ENCODE data around the gene TXNDC8. TPM values are rescaled to one million over a fixed set of nuclear protein-coding genes. Genes with fewer than 3 reads are reported as not detected.

The TXNDC8 gene
- polyA plus RNA-seq, 1 experiment, result not detected

DNA sequence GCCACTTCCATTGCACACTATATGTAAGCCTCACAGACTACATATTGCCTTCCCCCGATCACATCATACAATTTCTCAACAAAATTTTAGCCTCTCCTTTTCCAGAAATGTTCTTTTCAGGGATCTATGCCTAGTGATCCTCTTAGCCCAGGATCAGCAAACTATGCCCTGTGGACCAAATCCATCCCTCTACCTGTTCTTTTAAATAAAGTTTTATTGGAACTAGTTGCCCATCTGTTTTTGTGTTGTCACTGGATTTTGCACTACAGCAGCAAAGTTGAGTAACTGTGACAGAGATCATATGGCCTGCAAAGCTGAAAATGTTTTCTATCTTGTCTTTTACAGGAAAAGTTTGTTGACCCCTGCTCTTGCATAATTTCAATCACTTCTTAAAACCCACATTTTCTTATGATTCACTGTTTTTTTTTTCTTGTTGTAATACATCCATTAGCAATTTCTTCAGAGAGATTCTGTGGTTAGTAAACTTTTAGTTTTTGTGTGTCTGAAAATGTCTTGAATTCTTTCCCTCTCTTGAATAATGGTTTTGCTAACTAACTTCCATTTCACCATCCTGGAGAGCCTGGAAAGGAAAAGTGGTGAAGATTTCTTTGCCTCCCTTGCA is 7.1 kb downstream of the TXNDC8 start:
- CTCF ChIA-PET, result no interaction called here
- no peak overlapping the region for H3K4me3 ChIP-seq (ENCODE audit: low read depth, low read length)
- TF ChIP-seq, protein P1, sequence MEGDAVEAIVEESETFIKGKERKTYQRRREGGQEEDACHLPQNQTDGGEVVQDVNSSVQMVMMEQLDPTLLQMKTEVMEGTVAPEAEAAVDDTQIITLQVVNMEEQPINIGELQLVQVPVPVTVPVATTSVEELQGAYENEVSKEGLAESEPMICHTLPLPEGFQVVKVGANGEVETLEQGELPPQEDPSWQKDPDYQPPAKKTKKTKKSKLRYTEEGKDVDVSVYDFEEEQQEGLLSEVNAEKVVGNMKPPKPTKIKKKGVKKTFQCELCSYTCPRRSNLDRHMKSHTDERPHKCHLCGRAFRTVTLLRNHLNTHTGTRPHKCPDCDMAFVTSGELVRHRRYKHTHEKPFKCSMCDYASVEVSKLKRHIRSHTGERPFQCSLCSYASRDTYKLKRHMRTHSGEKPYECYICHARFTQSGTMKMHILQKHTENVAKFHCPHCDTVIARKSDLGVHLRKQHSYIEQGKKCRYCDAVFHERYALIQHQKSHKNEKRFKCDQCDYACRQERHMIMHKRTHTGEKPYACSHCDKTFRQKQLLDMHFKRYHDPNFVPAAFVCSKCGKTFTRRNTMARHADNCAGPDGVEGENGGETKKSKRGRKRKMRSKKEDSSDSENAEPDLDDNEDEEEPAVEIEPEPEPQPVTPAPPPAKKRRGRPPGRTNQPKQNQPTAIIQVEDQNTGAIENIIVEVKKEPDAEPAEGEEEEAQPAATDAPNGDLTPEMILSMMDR (IDR thresholded peaks at IDR 0.05; ENCODE audit: low read depth, low read length), result no peak
- DNase-seq (ENCODE audit: low read depth, low spot score), result no peak
- peaks cover 2% of the 10 kb centered on the region for H3K27me3 ChIP-seq (ENCODE audit: control insufficient read depth, insufficient read depth, low read length)
- POLR2A ChIA-PET, result no interaction called here
- no peaks in the 10 kb centered on the region for H3K9me3 ChIP-seq (ENCODE audit: control insufficient read depth, insufficient read depth, low read length)
- H3K27ac ChIP-seq (ENCODE audit: low read depth, low read length), result no peak overlapping the region

GRCh38 chr9:110329639-110330230 is 7.9 kb downstream of the TXNDC8 start:
- DNase-seq (ENCODE audit: low read depth, low spot score), result no peak
- peaks cover 2% of the 10 kb centered on the region for H3K27me3 ChIP-seq (ENCODE audit: control insufficient read depth, insufficient read depth, low read length)
- TF ChIP-seq, protein P1 (IDR thresholded peaks at IDR 0.05; ENCODE audit: low read depth, low read length), result no peak
- H3K4me3 ChIP-seq (ENCODE audit: low read depth, low read length), result no peak overlapping the region
- H3K27ac ChIP-seq (ENCODE audit: low read depth, low read length), result no peak overlapping the region
- H3K9me3 ChIP-seq (ENCODE audit: control insufficient read depth, insufficient read depth, low read length), result no peaks in the 10 kb centered on the region
- POLR2A ChIA-PET, result no interaction called here
- CTCF ChIA-PET, result no interaction called here

DNA sequence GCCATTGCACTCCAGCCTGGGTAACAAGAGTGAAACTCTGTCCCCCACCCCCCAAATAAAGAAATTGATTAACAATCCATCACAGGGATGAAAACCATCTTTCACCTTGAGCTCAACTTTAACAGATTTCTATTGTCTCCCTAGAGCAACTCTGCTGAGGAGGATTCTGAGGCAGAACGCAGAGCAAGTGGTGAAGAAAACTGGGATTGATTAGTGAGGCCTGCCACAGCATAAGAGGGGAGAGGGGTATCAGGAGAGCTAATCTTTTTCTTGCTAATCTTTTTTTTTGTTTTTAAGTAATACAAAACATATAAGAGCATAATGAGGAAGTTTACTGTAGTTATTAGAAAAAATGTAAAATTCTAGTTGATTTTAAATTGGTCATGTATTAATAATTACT is 8.9 kb downstream of the TXNDC8 start:
- TF ChIP-seq, protein P1 (IDR thresholded peaks at IDR 0.05; ENCODE audit: low read depth, low read length), result no peak
- DNase-seq (ENCODE audit: low read depth, low spot score), result no peak
- Histone ChIP-seq H3K27me3 (ENCODE audit: control insufficient read depth, insufficient read depth, low read length) (no peaks in the 10 kb centered on the region), H3K4me3 (ENCODE audit: low read depth, low read length) (no peak overlapping the region), H3K27ac (ENCODE audit: low read depth, low read length) (no peak overlapping the region), H3K9me3 (ENCODE audit: control insufficient read depth, insufficient read depth, low read length) (no peaks in the 10 kb centered on the region)
- ChIA-PET CTCF (interaction anchor here (1.0 kb wide), 1 partner anchor 12 kb away, joined by 3 read pairs; no protein-coding TSS in a partner anchor), POLR2A (no interaction called here)

- Histone ChIP-seq H3K27me3 (ENCODE audit: control insufficient read depth, insufficient read depth, low read length) (no peaks in the 10 kb centered on the region), H3K27ac (ENCODE audit: low read depth, low read length) (no peak overlapping the region), H3K4me3 (ENCODE audit: low read depth, low read length) (no peak overlapping the region), H3K9me3 (ENCODE audit: control insufficient read depth, insufficient read depth, low read length) (no peaks in the 10 kb centered on the region)
- TF ChIP-seq, protein P1 (IDR thresholded peaks at IDR 0.05; ENCODE audit: low read depth, low read length), result no peak
- DNase-seq (ENCODE audit: low read depth, low spot score), result no peak
- CTCF ChIA-PET, result interaction anchor here (1.0 kb wide), 1 partner anchor 13 kb away, joined by 3 read pairs; no protein-coding TSS in a partner anchor
- POLR2A ChIA-PET, result no interaction called here
Observed at GRCh38 chr9:110327716-110328115, 9.9 kb downstream of the TXNDC8 start.

- TF ChIP-seq, protein P1 (IDR thresholded peaks at IDR 0.05; ENCODE audit: low read depth, low read length), result no peak
- no peak for DNase-seq (ENCODE audit: low read depth, low spot score)
- CTCF ChIA-PET, result interaction anchor here (0.7 kb wide), 1 partner anchor 1664 kb away, joined by 4 read pairs; no protein-coding TSS in a partner anchor
Observed at GRCh38 chr9:110323818-110324217, 13.8 kb downstream of the TXNDC8 start.

More at GRCh38 chr9:110323818-110324217, 13.8 kb downstream of the TXNDC8 start:
- POLR2A ChIA-PET, result no interaction called here
- Histone ChIP-seq H3K9me3 (ENCODE audit: control insufficient read depth, insufficient read depth, low read length) (no peaks in the 10 kb centered on the region), H3K27me3 (ENCODE audit: control insufficient read depth, insufficient read depth, low read length) (no peaks in the 10 kb centered on the region), H3K4me3 (ENCODE audit: low read depth, low read length) (no peak overlapping the region), H3K27ac (ENCODE audit: low read depth, low read length) (no peak overlapping the region)

Measured in AG04450 (cell line).